NCI-H748 (cell line): ENCODE data around the gene FAM174A.
A peak's percentile ranks its signal among the peaks of the same experiment; 100 is the strongest.

Experiments
- DNase-seq: peaks from one replicate; lab custom pipeline; 2025; ENCODE audit not compliant: unreplicated experiment; lab: John Stamatoyannopoulos, UW

Gene FAM174A

DNA sequence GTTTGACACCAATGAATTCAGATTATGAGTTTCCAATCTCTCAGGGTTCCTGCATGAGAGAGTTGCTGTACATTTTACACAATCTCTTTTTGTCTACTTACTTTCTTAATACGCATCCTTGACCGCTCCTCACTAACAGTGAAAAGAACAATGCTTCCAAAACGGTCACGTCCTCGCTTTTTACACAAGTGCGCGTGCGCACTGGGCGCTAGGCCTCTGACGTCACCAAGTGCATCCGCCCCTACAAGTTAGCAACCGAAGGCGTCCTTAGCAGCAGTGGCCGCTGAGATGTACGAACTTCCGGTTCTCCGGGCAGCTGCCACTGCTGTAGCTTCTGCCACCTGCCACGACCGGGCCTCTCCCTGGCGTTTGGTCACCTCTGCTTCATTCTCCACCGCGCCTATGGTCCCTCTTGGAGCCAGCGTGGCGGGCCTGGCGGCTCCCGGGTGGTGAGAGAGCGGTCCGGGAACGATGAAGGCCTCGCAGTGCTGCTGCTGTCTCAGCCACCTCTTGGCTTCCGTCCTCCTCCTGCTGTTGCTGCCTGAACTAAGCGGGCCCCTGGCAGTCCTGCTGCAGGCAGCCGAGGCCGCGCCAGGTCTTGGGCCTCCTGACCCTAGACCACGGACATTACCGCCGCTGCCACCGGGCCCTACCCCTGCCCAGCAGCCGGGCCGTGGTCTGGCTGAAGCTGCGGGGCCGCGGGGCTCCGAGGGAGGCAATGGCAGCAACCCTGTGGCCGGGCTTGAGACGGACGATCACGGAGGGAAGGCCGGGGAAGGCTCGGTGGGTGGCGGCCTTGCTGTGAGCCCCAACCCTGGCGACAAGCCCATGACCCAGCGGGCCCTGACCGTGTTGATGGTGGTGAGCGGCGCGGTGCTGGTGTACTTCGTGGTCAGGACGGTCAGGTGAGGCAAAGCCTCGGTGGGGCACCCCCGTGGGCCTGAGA is at the start of gene FAM174A:
Gene FAM174A (plus strand): TSS at position 315 of the 946 bp plus-strand sequence. CDS start 157 bp downstream, at position 472.
- peak; percentile 98 for DNase-seq

DNA sequence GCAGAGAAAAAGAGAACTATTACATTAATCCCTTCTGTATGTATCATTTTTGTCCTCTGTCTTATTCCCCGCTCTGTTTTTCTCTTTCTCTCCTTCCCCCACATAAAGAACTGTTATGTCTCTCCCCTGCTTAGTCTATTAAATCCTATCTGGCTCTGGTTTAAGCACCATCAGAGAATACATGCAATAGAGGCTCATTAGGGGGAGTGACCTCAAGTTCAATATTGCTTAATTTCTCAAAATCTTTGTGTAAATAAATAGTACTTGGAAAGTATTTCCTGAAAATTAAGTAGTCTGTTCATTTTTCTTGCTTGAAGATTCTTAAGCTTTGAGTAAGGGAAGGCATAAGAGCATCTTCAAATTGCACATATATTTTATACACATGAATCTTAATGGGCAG is 41.2 kb upstream of the FAM174A start:
- no peak for DNase-seq

DNA sequence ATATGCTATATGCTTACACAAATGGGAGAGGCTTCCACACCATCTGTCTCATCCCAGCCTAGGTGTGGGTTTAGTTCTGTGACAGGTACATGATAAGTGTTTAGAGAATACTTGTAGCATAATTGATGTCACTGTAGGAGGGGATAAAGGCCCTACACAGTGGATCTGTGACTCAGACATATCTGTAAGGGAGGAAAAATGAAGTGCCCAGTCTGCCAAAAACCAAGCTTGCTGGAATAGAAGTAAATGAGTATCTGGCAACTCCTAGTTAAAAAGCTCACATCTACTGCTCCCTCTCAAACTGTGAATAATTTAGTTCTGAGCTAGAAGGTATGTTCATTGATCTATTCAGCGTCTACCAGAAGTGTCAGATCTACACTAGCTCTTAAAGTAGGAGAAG is 38.9 kb upstream of the FAM174A start:
- peak; percentile 25 for DNase-seq

DNA sequence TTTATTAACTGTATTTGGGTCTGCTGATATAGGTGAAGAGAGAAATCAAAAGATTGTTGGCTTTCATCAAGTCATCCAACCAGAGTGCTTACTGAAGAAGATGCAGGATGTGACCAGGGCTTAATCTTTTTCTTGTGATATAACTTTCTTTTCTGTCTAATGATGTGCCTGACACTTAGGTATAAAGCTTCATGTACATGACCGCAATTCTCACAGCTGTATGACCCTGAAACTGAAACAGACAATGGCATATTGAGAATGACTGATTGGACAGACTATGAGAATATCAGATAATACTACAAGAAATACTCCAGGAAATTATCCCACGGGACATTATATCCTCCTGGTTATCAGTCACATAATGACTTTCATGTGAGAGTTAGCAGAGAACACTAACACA is 32.5 kb upstream of the FAM174A start:
- DNase-seq: no peak

DNA sequence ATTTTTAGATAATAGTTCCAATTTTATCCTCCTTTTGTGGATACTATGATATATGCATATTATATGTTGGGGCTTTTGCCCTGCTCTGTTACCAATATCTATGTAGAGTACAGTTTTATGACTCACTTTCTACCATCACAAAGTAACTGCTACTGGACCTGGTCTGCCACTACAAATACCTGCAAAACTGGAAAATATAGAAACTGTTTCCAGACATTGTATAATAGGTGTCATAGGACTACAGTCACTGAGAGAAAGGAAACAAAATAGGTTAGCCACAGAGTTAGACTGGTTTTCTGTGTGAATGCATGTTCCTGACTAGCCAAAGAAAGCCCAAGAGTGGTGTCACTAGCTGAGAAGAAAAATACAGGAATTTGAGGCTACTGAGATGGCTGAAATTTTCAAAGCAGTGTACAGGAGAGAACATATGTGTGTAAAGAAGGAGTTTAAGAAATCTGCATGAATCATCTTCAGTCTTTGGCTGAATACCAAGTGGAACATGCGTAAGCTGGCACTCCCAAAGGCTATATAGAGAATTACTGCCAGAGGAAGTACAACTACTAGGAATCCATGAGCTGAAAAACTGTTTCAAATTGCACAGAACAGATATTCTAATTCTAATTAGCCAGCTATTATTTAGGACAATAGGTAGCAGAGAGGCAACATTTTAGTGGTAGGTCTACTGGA is 29.0 kb upstream of the FAM174A start:
- no peak for DNase-seq

DNA sequence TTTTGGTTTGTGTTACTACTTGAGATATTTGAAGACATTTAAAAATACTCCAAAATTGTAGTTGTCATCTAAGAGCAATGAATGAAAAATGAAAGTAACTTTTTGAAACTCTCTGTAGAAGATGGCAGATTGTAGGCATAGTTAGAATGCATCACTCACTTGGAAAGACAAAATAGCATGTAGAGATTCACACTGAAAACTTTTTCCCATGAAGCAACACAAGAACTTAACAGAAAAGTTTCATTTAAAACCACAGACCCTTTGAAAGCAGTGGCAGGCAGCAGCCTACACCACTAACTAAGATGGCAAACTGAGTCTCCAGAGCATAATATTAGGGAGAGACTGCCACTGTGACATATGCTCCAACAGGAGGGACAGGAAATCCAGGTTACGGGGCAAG is 18.9 kb upstream of the FAM174A start:
- DNase-seq: no peak

DNA sequence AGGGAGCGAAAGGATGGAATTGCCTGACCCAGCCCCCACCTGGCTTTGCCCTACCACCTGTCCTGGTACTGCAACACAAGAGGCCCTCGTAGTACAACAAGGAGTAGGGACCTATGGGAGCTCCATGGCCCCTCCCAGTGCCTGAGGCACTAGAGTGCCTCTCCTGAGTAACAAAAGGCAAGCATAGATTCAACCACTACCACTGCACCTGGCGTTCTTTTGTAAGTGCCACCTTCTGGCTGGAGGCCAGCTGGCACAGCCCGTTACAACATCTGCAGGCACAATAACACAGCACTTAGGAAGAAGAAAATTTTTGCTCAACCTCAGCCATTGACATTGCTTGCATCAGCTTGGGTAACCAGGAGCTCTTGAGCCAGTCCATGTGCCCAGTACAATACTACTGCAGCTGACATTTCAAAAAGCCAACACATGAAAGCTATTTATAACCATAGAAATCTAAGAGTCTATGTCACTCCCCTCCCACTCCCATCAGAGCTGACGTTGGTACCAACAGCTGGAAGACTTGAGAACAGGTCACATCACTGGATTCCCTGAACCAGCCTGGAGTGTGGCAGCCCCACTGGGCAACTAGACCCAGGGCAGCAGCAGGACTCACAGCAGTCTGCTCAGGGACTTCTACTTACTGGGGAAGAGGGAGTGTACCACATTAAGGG is 17.7 kb upstream of the FAM174A start:
- DNase-seq: peak; percentile 100

DNA sequence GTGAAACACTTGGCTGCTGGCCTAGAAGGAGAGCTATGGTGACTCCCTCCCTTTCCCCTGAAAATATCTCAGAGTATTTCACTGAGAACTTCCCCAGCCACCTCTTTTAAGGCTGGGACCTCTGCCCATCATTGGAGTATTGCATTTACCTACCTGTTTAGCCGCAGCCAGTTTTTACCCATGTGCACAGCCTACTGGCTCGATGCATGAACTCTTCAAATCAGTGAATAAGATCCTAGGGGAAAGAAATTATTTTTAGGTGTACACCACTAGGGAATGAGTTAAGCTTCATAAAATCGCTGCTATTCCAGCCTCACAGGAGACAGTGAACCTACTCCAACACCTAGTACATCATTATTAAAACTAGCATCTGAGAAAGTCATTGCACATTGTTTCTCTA is 16.8 kb upstream of the FAM174A start:
- peak; percentile 18 for DNase-seq

DNA sequence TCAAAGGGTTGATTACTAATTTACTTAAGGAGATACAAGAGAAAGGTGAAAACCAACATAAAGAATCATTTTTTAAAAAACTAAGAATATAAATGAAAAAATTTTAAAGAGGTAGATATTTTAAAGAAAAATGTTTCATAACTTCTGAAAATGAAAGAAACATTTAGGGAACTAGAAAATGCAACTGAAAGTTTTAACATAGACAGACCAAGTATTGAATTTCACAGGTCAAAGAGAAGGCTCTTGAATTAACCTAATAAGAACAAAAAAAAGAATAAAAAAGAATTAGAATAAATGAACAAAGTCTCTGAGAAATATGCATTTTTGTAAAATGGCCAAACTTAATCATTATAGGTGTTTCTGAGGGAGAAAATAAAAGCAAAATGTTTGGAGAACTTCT is 16.1 kb upstream of the FAM174A start:
- no peak for DNase-seq

DNA sequence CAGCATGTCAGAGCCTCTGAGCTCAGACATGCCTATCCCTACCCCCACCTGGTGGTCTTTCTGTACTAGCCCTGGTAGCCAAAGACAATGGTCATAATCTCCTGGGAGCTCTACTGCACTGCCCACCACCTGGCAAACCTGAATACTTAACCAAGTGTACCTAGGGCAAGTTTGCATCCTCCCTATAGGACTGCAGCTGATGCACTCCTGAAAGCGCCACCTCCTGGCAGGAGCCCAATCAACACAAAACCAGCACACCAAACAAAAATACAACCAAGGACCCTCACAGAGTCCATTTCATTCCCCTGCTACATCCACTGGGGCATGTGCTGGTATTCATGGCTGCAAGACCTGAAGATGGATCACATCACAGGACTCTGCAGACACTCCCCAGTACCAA is 14.8 kb upstream of the FAM174A start:
- DNase-seq: no peak

DNA sequence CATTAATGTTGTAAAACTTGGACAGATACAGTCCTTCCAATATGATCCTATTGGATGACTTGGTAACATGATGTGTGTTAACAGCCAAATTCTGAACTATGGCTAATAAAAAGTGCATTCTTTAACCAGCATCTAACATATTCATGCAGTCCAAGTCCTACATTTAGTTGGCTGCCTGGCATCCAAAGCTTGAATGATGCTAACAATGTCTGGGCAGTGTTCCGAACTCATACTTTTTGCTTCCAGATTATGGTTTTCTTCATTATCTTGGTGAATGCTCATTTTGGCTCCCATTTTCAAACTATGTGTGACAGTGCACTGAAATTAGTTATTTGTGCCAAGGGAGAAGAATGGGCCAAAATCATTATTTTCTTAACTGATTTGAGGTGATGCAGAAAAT is 2.8 kb downstream of the FAM174A start:
- DNase-seq: no peak

DNA sequence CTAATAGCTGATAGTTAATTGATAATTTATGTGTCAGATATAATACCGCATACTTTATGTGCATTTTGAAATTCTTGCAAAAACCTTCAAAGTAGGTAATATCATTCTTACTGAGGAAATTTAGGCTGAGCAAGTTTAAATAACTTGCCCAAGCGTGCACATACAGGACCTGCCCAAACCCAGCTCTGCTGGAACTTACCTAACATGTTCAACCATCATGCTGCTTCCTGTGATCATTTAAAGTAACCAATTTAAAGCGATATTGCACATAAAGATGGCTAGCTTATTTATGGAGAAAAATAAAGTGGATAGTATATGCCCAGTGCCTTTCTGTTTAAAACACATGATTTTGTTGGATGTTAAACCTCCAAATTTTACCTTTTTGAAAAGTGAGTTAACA is 4.3 kb downstream of the FAM174A start:
- no peak for DNase-seq

DNA sequence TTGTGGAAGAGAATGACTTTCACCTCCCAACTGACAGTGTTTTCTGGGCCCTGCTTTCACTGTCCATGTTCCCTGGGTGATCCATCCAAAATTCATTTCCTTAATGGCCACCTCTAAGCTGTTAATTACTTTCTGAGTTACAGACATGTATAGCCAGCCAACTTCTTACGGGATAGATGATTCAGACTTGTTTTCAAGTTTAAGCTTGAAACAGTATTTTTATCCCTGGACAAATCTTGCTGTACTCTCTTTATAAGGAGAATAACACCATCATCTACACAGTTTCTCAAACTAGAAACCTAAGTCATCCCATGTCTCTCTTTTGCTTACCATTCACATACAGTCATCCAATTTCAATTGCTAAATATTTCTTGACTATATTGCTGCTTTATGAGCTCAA is 6.9 kb downstream of the FAM174A start:
- DNase-seq: no peak

DNA sequence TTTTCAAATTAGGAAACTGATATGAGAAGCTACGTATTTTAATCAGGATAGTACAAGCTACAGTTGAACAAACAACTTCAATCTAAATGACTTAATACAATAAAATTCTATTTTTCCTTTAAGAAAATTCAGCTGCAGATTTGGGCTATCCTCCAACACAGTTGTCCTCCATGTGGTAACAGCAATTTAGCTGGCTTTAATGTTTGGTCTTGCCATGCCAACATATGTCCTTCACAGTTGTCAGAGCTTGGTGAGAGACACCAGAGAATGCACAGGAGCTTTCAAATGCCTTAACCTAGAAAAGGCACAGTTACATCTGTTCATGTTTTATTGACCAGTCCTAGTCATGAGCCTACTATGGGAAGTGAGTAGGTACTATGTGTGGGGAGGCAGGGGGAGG is 10.8 kb downstream of the FAM174A start:
- no peak for DNase-seq

DNA sequence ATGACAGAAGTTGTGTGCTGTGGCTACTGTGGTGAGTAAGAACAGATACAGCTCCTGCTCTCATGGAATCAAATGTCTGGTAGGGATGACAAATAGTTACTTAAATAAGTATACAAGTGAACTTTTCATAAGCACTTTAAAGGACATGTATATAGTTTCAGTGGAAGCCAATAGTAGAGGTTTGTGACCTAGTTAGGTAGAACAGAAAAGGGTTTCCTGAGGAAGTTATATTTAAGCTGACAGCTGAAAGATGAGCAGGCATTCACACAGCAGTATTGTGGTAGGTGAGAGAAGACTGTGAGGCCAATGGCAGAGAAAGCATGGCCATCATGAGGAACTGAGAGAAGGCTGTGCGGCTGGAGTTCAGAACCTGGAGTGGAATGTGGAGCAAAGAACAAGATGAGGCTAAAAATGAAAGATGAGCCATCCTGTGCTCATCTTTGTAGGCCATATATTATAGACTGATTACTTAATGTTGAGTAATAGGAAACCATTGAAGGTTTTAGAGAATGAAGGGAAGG is 15.4 kb downstream of the FAM174A start:
- DNase-seq: no peak

DNA sequence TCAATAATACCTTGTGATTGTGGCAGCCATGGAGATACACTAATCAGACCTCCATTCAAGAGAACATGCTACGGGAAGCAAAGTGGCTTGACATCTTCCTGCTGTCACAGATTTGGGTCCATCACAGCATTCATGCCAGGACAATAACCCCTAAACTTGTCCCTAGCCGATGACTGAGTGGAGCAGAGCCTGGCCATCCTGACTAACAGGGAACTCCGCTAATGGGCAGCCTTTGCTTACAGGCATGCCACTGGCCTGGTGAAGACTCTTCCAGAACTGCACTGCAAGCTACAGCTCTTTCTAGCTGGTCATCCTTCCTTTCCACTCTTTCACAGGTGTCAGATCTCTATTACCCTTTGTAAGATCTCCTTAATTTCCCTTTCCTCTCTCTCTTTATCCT is 16.0 kb downstream of the FAM174A start:
- DNase-seq: no peak

DNA sequence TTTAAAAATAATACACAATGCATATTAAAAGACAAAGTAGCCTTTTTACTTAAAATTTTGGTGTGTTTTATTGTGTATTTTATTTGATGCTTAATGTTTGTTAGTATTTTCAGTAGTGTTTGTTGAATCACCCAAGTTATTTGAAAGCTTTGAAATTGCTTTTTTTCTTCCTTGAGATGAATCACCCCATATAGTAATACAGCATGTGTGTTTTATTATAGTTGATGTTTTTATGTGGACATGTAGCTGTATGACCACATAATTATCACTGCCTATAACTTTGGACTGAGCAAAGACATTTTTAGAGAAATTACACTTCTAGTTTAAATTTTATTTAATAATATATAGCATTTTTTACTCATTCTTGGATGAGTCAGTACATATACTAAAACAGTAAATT is 18.0 kb downstream of the FAM174A start:
- DNase-seq: no peak

DNA sequence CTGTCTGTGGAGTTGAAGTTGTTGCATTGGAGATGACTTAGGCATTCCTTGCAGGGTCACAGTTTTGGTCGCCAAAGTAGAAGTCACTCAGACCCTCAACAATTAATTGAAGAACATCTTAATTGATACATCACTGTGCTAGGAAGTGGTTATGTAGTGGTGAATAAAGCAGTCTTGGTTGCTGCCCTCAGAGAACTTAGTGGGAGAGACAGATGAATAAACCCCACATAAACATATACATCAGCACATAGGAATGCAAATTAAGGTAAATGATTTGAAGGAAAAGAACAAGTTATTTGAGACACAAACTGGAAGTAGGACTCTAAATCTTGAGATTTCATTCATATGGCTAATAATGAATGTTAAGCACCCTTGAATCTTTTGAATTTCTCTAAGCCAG is 25.7 kb downstream of the FAM174A start:
- DNase-seq: no peak

DNA sequence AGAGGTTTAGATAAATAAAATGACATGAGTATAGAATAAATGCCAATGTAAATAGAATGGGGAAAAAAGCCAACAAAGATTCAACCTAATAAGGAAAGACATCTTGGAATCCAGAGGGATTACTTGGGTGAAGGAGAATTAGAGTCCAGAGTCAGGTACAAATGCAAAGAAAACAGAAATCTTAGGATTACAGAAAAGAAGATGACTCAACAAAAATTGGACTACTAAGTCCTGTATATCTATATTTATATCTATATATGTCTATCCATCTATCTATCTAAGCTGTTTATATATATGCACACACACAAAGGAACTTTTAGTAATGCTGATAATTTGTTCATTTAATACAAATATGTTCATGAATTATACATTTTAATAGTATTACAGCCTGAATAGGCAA is 27.6 kb downstream of the FAM174A start:
- peak; percentile 28 for DNase-seq

DNA sequence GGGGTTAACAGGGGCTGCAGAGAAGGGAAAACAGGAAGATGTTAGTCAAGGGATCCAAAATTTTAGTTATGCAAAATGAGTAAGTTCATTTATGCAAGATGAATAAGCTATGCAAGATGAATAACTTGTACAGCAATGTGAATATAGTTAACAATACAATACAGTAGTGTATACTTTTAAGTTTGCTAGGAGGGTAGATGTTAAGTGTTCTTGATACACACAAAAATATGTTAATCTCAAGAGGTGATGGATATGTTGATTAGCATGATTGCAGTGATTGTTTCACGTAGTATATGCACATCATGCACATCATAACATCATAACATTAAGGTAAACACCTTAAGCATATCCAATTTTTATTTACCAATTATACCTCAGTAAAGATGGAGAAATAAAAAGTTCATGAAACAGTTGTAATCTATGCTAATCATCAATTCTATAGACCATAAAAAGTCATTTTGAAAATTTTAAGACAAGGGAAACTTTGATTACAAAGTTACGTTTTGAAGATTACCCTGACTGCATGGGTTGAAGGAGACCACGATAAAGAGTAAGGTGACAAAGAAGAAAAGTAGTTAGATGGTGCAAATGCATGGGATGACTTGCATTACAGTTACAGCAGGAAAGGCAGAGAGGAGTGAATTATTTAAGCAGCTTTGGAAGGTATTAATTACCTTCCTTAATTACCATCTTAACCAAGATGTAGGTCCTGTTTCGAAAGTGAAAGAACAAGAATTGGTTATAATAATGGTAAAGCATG is 31.4 kb downstream of the FAM174A start:
- DNase-seq: no peak

DNA sequence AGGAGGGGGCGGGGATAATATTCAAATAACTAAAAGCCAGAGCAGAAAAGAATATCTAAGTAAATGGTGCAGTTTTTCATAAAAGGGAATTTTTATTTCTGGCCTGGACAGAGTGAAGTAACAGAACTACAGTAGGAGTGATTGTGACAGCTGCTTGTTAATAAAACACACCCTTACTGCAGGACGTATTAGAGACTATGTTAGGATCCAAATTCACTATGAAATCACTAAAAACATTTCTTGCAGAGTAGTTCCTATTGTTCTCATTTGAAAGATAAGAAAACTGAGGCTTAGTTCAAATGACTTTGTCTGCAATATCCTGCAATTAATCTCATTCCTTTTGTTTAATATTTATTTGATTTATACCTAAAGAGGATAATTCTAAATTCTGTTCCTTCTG is 39.5 kb downstream of the FAM174A start:
- DNase-seq: no peak
